IPS-NIHi7 (cell line): ENCODE data around the gene TYRP1.
"Not testable (repeated sequence)": the region's sequence is repeated elsewhere in the genome, so short reads cannot be mapped to it uniquely, and the experiment has no call there.

ENCODE experiments used
- DNase-seq: peaks from one replicate; pipeline ENCODE4 v3.0.0; 2012; ENCODE audit warnings: mixed read lengths; ENCODE audit errors: extremely low spot score

Gene TYRP1

GRCh38 chr9:12693141-12693540, at the start of gene TYRP1:
TYRP1 (plus strand) TSS chr9:12693385; CDS start chr9:12693997, 612 bp downstream.
- no peak for DNase-seq

GRCh38 chr9:12643686-12644085, 49.5 kb upstream of the TYRP1 start:
- no peak for DNase-seq

- no peak for DNase-seq
Measured at GRCh38 chr9:12648925-12649324, 44.3 kb upstream of the TYRP1 start.

GRCh38 chr9:12651125-12651524, 42.1 kb upstream of the TYRP1 start:
- DNase-seq, result no peak

- no peak for DNase-seq
Measured at GRCh38 chr9:12652973-12653372, 40.2 kb upstream of the TYRP1 start.

- no peak for DNase-seq
Measured at GRCh38 chr9:12656803-12657202, 36.4 kb upstream of the TYRP1 start.

- no peak for DNase-seq
Measured at GRCh38 chr9:12657233-12657632, 36.0 kb upstream of the TYRP1 start.

GRCh38 chr9:12657998-12658397, 35.2 kb upstream of the TYRP1 start:
- no peak for DNase-seq

- no peak for DNase-seq
Measured at GRCh38 chr9:12658531-12659209, 34.5 kb upstream of the TYRP1 start.

- no peak for DNase-seq
Measured at GRCh38 chr9:12659220-12659619, 34.0 kb upstream of the TYRP1 start.

GRCh38 chr9:12666813-12667212, 26.4 kb upstream of the TYRP1 start:
- no peak for DNase-seq

- DNase-seq, result no peak
Measured at GRCh38 chr9:12667892-12668291, 25.3 kb upstream of the TYRP1 start.

GRCh38 chr9:12670006-12670405, 23.2 kb upstream of the TYRP1 start:
- DNase-seq, result no peak

GRCh38 chr9:12674961-12675360, 18.2 kb upstream of the TYRP1 start:
- DNase-seq, result no peak

- not testable (repeated sequence) for DNase-seq
Measured at GRCh38 chr9:12677462-12678126, 15.6 kb upstream of the TYRP1 start.

- no peak for DNase-seq
Measured at GRCh38 chr9:12680341-12680740, 12.8 kb upstream of the TYRP1 start.

- no peak for DNase-seq
Measured at GRCh38 chr9:12680757-12681156, 12.4 kb upstream of the TYRP1 start.

- no peak for DNase-seq
Measured at GRCh38 chr9:12681620-12682019, 11.6 kb upstream of the TYRP1 start.

- no peak for DNase-seq
Measured at GRCh38 chr9:12684974-12685373, 8.2 kb upstream of the TYRP1 start.

- DNase-seq, result no peak
Measured at GRCh38 chr9:12689233-12689632, 4.0 kb upstream of the TYRP1 start.

GRCh38 chr9:12694013-12694412, 828 bp downstream of the TYRP1 start:
- no peak for DNase-seq

GRCh38 chr9:12695474-12695873, 2.3 kb downstream of the TYRP1 start:
- no peak for DNase-seq

GRCh38 chr9:12696931-12697622, 3.9 kb downstream of the TYRP1 start:
- DNase-seq, result no peak
